Liver (tissue), 9 donors: ENCODE data around the gene PARVG. TPM values are rescaled to one million over a fixed set of nuclear protein-coding genes. Genes with fewer than 3 reads are reported as not detected.

Experiments used
- DNase-seq: peaks from one replicate; pipeline ENCODE4 v3.0.0-alpha.2; 2017; ENCODE audit warnings: low spot score
- H3K27ac ChIP-seq, 2 donors: one replicate each; pipeline ENCODE4 v1.7.0; 2013; ENCODE audit warnings: inconsistent platforms in 2 of 2, low read length in 2 of 2, control low read depth in 1 of 2, low read depth in 1 of 2, mild to moderate bottlenecking in 1 of 2
- H3K27me3 ChIP-seq, 4 donors: one replicate each; pipeline versions ENCODE4 v1.6.1 to v1.7.0; 2013; ENCODE audit warnings: low read length in 3 of 4, inconsistent platforms in 1 of 4, mild to moderate bottlenecking in 1 of 4, moderate library complexity in 1 of 4; ENCODE audit not compliant: control insufficient read depth in 4 of 4, insufficient read depth in 4 of 4
- H3K36me3 ChIP-seq, 4 donors: one replicate each; pipeline versions ENCODE4 v1.6.1 to v1.7.0; 2013; ENCODE audit warnings: low read length in 3 of 4, mild to moderate bottlenecking in 3 of 4, low read depth in 1 of 4, moderate library complexity in 1 of 4; ENCODE audit not compliant: control insufficient read depth in 4 of 4, insufficient read depth in 3 of 4
- H3K4me1 ChIP-seq, 4 donors: one replicate each; pipeline versions ENCODE4 v1.6.1 to v1.7.0; 2013; ENCODE audit warnings: low read length in 3 of 4, mild to moderate bottlenecking in 3 of 4, moderate library complexity in 1 of 4; ENCODE audit not compliant: control insufficient read depth in 4 of 4, insufficient read depth in 4 of 4
- H3K4me3 ChIP-seq, 3 donors: one replicate each; pipeline versions ENCODE4 v1.6.1 to v1.7.0; 2013; ENCODE audit warnings: low read length in 3 of 3, control low read depth in 1 of 3, low read depth in 1 of 3, mild to moderate bottlenecking in 1 of 3
- H3K9ac ChIP-seq, 2 donors: one replicate each; pipeline ENCODE4 v1.7.0; 2013; ENCODE audit warnings: low read length in 2 of 2, mild to moderate bottlenecking in 2 of 2, moderate library complexity in 2 of 2, control low read depth in 1 of 2, low read depth in 1 of 2
- H3K9me3 ChIP-seq, 4 donors: one replicate each; pipeline versions ENCODE4 v1.6.1 to v1.7.0; 2013; ENCODE audit warnings: low read length in 3 of 4; ENCODE audit not compliant: control insufficient read depth in 4 of 4
- EGR1 ChIP-seq, 2 donors: IDR thresholded peaks; 2 replicates each; pipeline ENCODE4 v1.6.1; 2016 to 2018; ENCODE audit warnings: antibody characterized with exemption in 2 of 2, low read depth in 2 of 2
- FOXA1 ChIP-seq: IDR thresholded peaks from 2 replicates; pipeline ENCODE4 v1.6.1; 2016; ENCODE audit warnings: antibody characterized with exemption
- FOXA2 ChIP-seq: IDR thresholded peaks from 2 replicates; pipeline ENCODE4 v1.6.1; 2016; ENCODE audit warnings: antibody characterized with exemption
- HNF4A ChIP-seq, 2 donors: conservative IDR thresholded peaks; 2 replicates each; pipeline ENCODE4 v1.6.1; 2016; ENCODE audit warnings: antibody characterized with exemption in 2 of 2, mild to moderate bottlenecking in 2 of 2
- HNF4G ChIP-seq: IDR thresholded peaks from 2 replicates; pipeline ENCODE4 v1.6.1; 2016; ENCODE audit warnings: antibody characterized with exemption
- NR2F2 ChIP-seq: IDR thresholded peaks from 2 replicates; pipeline ENCODE4 v1.6.1; 2016; ENCODE audit warnings: antibody characterized with exemption
- RAD21 ChIP-seq, 2 donors: IDR thresholded peaks; 2 replicates each; pipeline ENCODE4 v1.6.1; 2016; ENCODE audit warnings: antibody characterized with exemption in 2 of 2, mild to moderate bottlenecking in 2 of 2
- REST ChIP-seq: IDR thresholded peaks from 2 replicates; pipeline ENCODE4 v1.6.1; 2016; ENCODE audit warnings: antibody characterized with exemption, mild to moderate bottlenecking
- RXRA ChIP-seq, 2 donors: IDR thresholded peaks; 2 replicates each; pipeline ENCODE4 v1.6.1; 2017 to 2018; ENCODE audit warnings: antibody characterized with exemption in 2 of 2, mild to moderate bottlenecking in 1 of 2
- SP1 ChIP-seq: IDR thresholded peaks from 2 replicates; pipeline ENCODE4 v1.6.1; 2018; ENCODE audit warnings: antibody characterized with exemption, mild to moderate bottlenecking
- TAF1 ChIP-seq: conservative IDR thresholded peaks from 2 replicates; pipeline ENCODE4 v1.6.1; 2016; ENCODE audit warnings: antibody characterized with exemption, mild to moderate bottlenecking
- YY1 ChIP-seq: IDR thresholded peaks from 2 replicates; pipeline ENCODE4 v1.6.1; 2016; ENCODE audit warnings: antibody characterized with exemption, mild to moderate bottlenecking
- WGBS: extraction: QIAGEN DNeasy Blood & Tissue Kit; methylation state at CpG from one replicate; pipeline ENCODE4 v1.1.7; 2013; 5-methylcytosine and 5-hydroxymethylcytosine counted together
- polyA plus RNA-seq, 2 donors: library from polyadenylated mRNA; stranded (reverse) in 1 of 2; unstranded in 1 of 2; fragments of 200-250 nt in 1 of 2; fragments of >200 nt in 1 of 2; fragmentation: Nextera tagmentation in 1 of 2; extraction: Ambion mirVana in 1 of 2; gene quantifications; one replicate each; pipeline versions ENCODE4 v1.2.1 to v1.2.3, GENCODE V29; 2013 to 2015
- total RNA-seq, 2 donors: library from RNA; depleted of rRNA; stranded (reverse); fragments of >200 nt; gene quantifications; one replicate each; pipeline ENCODE4 v1.2.3, GENCODE V29; 2014
- TF ChIP-seq, protein P1 (sequence below): fragments of 150-350 bp; IDR thresholded peaks from 2 replicates; pipeline ENCODE4 v1.5.1; 2017; ENCODE audit warnings: improper control_type of control experiment, low read depth, low read length; ENCODE audit not compliant: missing input control
- TF ChIP-seq, protein P2 (sequence below): IDR thresholded peaks from 2 replicates; pipeline ENCODE4 v1.6.1; 2016; ENCODE audit warnings: antibody characterized with exemption
- TF ChIP-seq, protein P3 (sequence below): IDR thresholded peaks from 2 replicates; pipeline ENCODE4 v1.6.1; 2016; ENCODE audit warnings: antibody characterized with exemption
- donor health status: healthy.
- donor health status: healthy.
- donor health status: healthy.
- donor health status: healthy.
- donor health status: healthy.

Gene PARVG
- total and polyA plus RNA-seq, 4 donors, result 4.0 to 12.1 (median 6.6) TPM

DNA sequence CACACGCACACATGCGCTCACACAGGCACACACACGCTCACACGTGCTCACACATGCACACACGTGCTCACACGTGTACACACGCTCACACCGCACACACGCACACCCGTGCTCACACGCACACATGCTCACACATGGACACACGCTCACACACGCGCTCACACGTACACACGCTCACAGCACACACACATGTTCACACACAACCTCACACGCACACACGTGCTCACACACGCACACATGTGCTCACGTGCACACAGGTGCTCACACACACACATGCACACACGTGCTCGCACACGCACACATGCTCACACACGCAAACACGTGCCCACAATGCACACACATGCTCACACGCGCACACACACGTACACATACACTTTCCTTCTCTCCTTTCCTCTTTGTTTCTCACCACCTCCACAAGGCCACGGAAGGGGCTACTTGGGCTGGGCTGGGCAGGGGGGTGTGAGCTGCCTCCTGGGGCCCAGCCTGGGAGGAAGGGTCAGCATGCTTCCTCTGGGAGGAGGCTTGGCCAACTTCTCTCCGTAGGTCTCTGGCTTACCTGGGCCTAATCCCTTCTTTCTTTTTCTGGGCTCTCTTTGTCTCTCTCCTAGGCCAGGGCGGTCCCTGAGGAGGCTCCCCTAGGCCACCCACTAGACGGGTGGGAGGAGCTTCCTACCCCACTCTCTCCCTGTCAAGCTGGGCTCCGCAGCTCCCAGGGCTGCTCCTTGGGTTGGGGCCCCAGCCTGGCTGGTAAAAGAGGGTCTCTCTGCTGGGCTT lies 34.5 kb upstream of the PARVG start:
- no peak overlapping the region for H3K4me3 ChIP-seq
- no peak overlapping the region for H3K9ac ChIP-seq
- WGBS, result 89% methylated on average over 33 of the region's 33 CpGs
- H3K36me3 ChIP-seq, result no peaks in the 10 kb centered on the region
- H3K27me3 ChIP-seq, result no peaks in the 10 kb centered on the region
- H3K9me3 ChIP-seq, result no peaks in the 10 kb centered on the region
- no peak for DNase-seq
- H3K27ac ChIP-seq, result no peak overlapping the region
- H3K4me1 ChIP-seq, result no peaks in the 10 kb centered on the region
- TF ChIP-seq RAD21 (IDR thresholded peaks at IDR 0.05) (no peak), TAF1 (no peak), FOXA1 (no peak), HNF4G (no peak), REST (no peak), NR2F2 (no peak), SP1 (no peak), YY1 (no peak), HNF4A (conservative IDR thresholded peaks at IDR 0.05) (no peak), RXRA (IDR thresholded peaks at IDR 0.05) (no peak), EGR1 (IDR thresholded peaks at IDR 0.05; ENCODE audit: low read depth in 2 of 2) (no peak), FOXA2 (no peak)
- TF ChIP-seq, protein P1, sequence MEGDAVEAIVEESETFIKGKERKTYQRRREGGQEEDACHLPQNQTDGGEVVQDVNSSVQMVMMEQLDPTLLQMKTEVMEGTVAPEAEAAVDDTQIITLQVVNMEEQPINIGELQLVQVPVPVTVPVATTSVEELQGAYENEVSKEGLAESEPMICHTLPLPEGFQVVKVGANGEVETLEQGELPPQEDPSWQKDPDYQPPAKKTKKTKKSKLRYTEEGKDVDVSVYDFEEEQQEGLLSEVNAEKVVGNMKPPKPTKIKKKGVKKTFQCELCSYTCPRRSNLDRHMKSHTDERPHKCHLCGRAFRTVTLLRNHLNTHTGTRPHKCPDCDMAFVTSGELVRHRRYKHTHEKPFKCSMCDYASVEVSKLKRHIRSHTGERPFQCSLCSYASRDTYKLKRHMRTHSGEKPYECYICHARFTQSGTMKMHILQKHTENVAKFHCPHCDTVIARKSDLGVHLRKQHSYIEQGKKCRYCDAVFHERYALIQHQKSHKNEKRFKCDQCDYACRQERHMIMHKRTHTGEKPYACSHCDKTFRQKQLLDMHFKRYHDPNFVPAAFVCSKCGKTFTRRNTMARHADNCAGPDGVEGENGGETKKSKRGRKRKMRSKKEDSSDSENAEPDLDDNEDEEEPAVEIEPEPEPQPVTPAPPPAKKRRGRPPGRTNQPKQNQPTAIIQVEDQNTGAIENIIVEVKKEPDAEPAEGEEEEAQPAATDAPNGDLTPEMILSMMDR, result no peak
- TF ChIP-seq, protein P2, sequence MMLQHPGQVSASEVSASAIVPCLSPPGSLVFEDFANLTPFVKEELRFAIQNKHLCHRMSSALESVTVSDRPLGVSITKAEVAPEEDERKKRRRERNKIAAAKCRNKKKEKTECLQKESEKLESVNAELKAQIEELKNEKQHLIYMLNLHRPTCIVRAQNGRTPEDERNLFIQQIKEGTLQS, result no peak
- TF ChIP-seq, protein P3, sequence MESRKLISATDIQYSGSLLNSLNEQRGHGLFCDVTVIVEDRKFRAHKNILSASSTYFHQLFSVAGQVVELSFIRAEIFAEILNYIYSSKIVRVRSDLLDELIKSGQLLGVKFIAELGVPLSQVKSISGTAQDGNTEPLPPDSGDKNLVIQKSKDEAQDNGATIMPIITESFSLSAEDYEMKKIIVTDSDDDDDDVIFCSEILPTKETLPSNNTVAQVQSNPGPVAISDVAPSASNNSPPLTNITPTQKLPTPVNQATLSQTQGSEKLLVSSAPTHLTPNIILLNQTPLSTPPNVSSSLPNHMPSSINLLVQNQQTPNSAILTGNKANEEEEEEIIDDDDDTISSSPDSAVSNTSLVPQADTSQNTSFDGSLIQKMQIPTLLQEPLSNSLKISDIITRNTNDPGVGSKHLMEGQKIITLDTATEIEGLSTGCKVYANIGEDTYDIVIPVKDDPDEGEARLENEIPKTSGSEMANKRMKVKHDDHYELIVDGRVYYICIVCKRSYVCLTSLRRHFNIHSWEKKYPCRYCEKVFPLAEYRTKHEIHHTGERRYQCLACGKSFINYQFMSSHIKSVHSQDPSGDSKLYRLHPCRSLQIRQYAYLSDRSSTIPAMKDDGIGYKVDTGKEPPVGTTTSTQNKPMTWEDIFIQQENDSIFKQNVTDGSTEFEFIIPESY, result no peak
